Measurements from ENCODE around the gene PLXNC1.

The PLXNC1 gene

DNA sequence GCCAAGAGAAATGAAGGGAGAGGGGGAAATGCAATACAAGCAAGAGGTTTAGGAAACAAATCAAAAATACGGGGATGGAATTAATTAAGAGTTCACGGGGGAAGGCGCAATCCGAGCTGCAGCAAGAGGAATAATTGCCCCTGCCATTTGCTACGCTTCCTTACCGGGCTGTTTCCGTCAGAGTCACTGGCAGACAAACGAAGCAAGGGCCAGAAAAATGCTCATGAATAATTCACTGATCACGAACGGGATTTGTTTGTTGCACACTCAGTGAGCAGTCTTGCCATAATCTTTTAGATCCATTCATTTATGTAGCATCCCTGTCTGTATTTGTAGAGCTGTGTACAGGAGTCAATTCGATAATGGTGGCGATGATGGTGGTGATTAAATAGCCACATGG, 39.0 kb downstream of the PLXNC1 start:
- TF ChIP-seq CTCF (IDR thresholded peaks at IDR 0.05; ENCODE audit: insufficient read depth, missing control alignments) = no peak
- FAIRE-seq = no peak
- DNase-seq (ENCODE audit: insufficient read length, low spot score) = no peak

GRCh38 chr12:94190623-94191022, 42.2 kb downstream of the PLXNC1 start:
- no peak for DNase-seq (ENCODE audit: insufficient read length, low spot score)
- FAIRE-seq = no peak
- no peak for TF ChIP-seq CTCF (IDR thresholded peaks at IDR 0.05; ENCODE audit: insufficient read depth, missing control alignments)

GRCh38 chr12:94191023-94191422, 42.6 kb downstream of the PLXNC1 start:
- TF ChIP-seq CTCF (IDR thresholded peaks at IDR 0.05; ENCODE audit: insufficient read depth, missing control alignments) = no peak
- DNase-seq (ENCODE audit: insufficient read length, low spot score) = no peak
- no peak for FAIRE-seq

- DNase-seq (ENCODE audit: insufficient read length, low spot score) = no peak
- no peak for FAIRE-seq
- no peak for TF ChIP-seq CTCF (IDR thresholded peaks at IDR 0.05; ENCODE audit: insufficient read depth, missing control alignments)
Measured at GRCh38 chr12:94191811-94192210, 43.4 kb downstream of the PLXNC1 start.

GRCh38 chr12:94192506-94192905, 44.1 kb downstream of the PLXNC1 start:
- DNase-seq (ENCODE audit: insufficient read length, low spot score) (no peak), FAIRE-seq (no peak)
- TF ChIP-seq CTCF (IDR thresholded peaks at IDR 0.05; ENCODE audit: insufficient read depth, missing control alignments) = no peak

GRCh38 chr12:94193168-94193567, 44.8 kb downstream of the PLXNC1 start:
- FAIRE-seq (no peak), DNase-seq (ENCODE audit: insufficient read length, low spot score) (no peak)

DNA sequence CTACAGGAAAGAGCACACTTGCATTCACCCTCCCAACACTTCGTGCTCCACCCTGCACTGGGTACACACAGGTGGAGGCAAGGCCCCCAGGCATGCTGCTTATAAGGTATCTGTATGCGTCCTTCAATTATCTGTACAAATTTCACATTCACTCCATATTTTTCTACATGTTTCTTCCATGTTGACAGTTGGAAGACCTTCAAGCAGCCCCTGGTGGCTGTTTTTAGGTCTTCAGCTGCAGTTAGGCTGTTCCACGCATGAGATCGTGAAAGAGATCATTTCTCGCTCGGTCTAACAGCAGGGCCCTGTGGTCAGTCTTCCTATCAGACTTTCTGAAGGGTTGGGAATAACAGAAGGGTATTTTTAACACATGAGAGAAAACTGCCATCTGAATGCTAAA, 47.1 kb downstream of the PLXNC1 start:
- FAIRE-seq = no peak
- DNase-seq (ENCODE audit: insufficient read length, low spot score) = no peak
- TF ChIP-seq CTCF (IDR thresholded peaks at IDR 0.05; ENCODE audit: insufficient read depth, missing control alignments) = no peak

More at GRCh38 chr12:94193168-94193567, 44.8 kb downstream of the PLXNC1 start:
- TF ChIP-seq CTCF (IDR thresholded peaks at IDR 0.05; ENCODE audit: insufficient read depth, missing control alignments) = no peak

Measured in D721Med (cell line).